ENCODE results near the gene SYK.

Gene SYK

GRCh38 chr9:90846770-90847419 lies 45.3 kb downstream of the SYK start:
- DNase-seq (ENCODE audit: insufficient read length, low spot score) (no peak), FAIRE-seq (no peak)

GRCh38 chr9:90847971-90848370 lies 46.4 kb downstream of the SYK start:
- FAIRE-seq, result no peak

GRCh38 chr9:90848866-90849265 lies 47.2 kb downstream of the SYK start:
- FAIRE-seq, result no peak

More at GRCh38 chr9:90847971-90848370, 46.4 kb downstream of the SYK start:
- DNase-seq (ENCODE audit: insufficient read length, low spot score), result no peak

GRCh38 chr9:90851444-90851843 lies 49.8 kb downstream of the SYK start:
- no peak for DNase-seq (ENCODE audit: insufficient read length, low spot score)
- no peak for FAIRE-seq

More at GRCh38 chr9:90848866-90849265, 47.2 kb downstream of the SYK start:
- no peak for DNase-seq (ENCODE audit: insufficient read length, low spot score)

GRCh38 chr9:90853945-90854344 lies 52.3 kb downstream of the SYK start:
- FAIRE-seq (no peak), DNase-seq (ENCODE audit: insufficient read length, low spot score) (no peak)

- DNase-seq (ENCODE audit: insufficient read length, low spot score), result no peak
- no peak for FAIRE-seq
These were observed 53.1 kb downstream of the SYK start for GRCh38 chr9:90854637-90855175.

GRCh38 chr9:90855208-90855902 lies 53.7 kb downstream of the SYK start:
- DNase-seq (ENCODE audit: insufficient read length, low spot score), result no peak
- no peak for FAIRE-seq

GRCh38 chr9:90857091-90857490 lies 55.5 kb downstream of the SYK start:
- FAIRE-seq, result no peak
- no peak for DNase-seq (ENCODE audit: insufficient read length, low spot score)

- no peak for FAIRE-seq
- DNase-seq (ENCODE audit: insufficient read length, low spot score), result no peak
These were observed 56.2 kb downstream of the SYK start for GRCh38 chr9:90857855-90858254.

- no peak for DNase-seq (ENCODE audit: insufficient read length, low spot score)
These were observed 56.9 kb downstream of the SYK start for GRCh38 chr9:90858457-90858901.

GRCh38 chr9:90860382-90860781 lies 58.8 kb downstream of the SYK start:
- no peak for FAIRE-seq

More at GRCh38 chr9:90858457-90858901, 56.9 kb downstream of the SYK start:
- FAIRE-seq, result no peak

GRCh38 chr9:90860826-90861225 lies 59.2 kb downstream of the SYK start:
- FAIRE-seq, result no peak
- no peak for DNase-seq (ENCODE audit: insufficient read length, low spot score)

More at GRCh38 chr9:90860382-90860781, 58.8 kb downstream of the SYK start:
- DNase-seq (ENCODE audit: insufficient read length, low spot score), result no peak

- DNase-seq (ENCODE audit: insufficient read length, low spot score) (no peak), FAIRE-seq (no peak)
These were observed 59.8 kb downstream of the SYK start for GRCh38 chr9:90861380-90861779.

GRCh38 chr9:90861826-90862740 lies 60.5 kb downstream of the SYK start:
- DNase-seq (ENCODE audit: insufficient read length, low spot score), result no peak
- FAIRE-seq, result no peak

- no peak for DNase-seq (ENCODE audit: insufficient read length, low spot score)
- no peak for FAIRE-seq
These were observed 63.2 kb downstream of the SYK start for GRCh38 chr9:90864779-90865178.

GRCh38 chr9:90867101-90867500 lies 65.5 kb downstream of the SYK start:
- DNase-seq (ENCODE audit: insufficient read length, low spot score) (no peak), FAIRE-seq (no peak)

GRCh38 chr9:90868555-90868954 lies 66.9 kb downstream of the SYK start:
- DNase-seq (ENCODE audit: insufficient read length, low spot score) (no peak), FAIRE-seq (peak; percentile 62)

- FAIRE-seq (peak; percentile 52), DNase-seq (ENCODE audit: insufficient read length, low spot score) (no peak)
These were observed 67.7 kb downstream of the SYK start for GRCh38 chr9:90869361-90869760.

- FAIRE-seq (peak; percentile 87), DNase-seq (ENCODE audit: insufficient read length, low spot score) (no peak)
These were observed 69.2 kb downstream of the SYK start for GRCh38 chr9:90870621-90871326.

- FAIRE-seq, result no peak
- no peak for DNase-seq (ENCODE audit: insufficient read length, low spot score)
These were observed 69.8 kb downstream of the SYK start for GRCh38 chr9:90871327-90871935.
